Ascending aorta (tissue), 2 donors: Measurements from ENCODE around the gene FBRSL1. TPM values are rescaled to one million over a fixed set of nuclear protein-coding genes. Genes with fewer than 3 reads are reported as not detected.

Source experiments
- DNase-seq, 2 donors: peaks; one replicate each; pipeline ENCODE4 v3.0.0-alpha.2; 2019; ENCODE audit warnings: low spot score in 2 of 2
- H3K27ac ChIP-seq, 2 donors: fragments of 200-600 bp; sonication (generic); one replicate each; pipeline ENCODE4 v1.5.1; 2016 to 2017; ENCODE audit warnings: mild to moderate bottlenecking in 1 of 2
- H3K27me3 ChIP-seq: fragments of 200-600 bp; sonication (generic); one replicate; pipeline ENCODE4 v1.5.1; 2017
- H3K36me3 ChIP-seq, 2 donors: fragments of 200-600 bp; sonication (generic); one replicate each; pipeline ENCODE4 v1.5.1; 2016
- H3K4me1 ChIP-seq, 2 donors: fragments of 200-600 bp; sonication (generic); one replicate each; pipeline ENCODE4 v1.5.1; 2016 to 2017; ENCODE audit warnings: mild to moderate bottlenecking in 1 of 2
- H3K4me3 ChIP-seq, 2 donors: fragments of 200-600 bp; sonication (generic); one replicate each; pipeline ENCODE4 v1.5.1; 2016 to 2017; ENCODE audit warnings: mild to moderate bottlenecking in 1 of 2
- H3K9me3 ChIP-seq, 2 donors: fragments of 200-600 bp; sonication (generic); one replicate each; pipeline ENCODE4 v1.5.1; 2016
- CTCF ChIP-seq, 3 experiments: fragments of 200-600 bp in 2 of 3; fragments of 450-650 bp in 1 of 3; sonication (generic) in 2 of 3; IDR thresholded peaks; one replicate each; pipeline ENCODE4 v1.5.1; 2016 to 2019; ENCODE audit warnings: antibody characterized with exemption in 3 of 3, mild to moderate bottlenecking in 1 of 3, moderate library complexity in 1 of 3
- intact Hi-C: fragments of 100-400 bp; cut with DNase I; formaldehyde crosslinking; loops from one replicate; pipeline ENCODE4 v1.15.1; 2023
- total RNA-seq: library from RNA; depleted of rRNA; stranded (reverse); fragments of >200 nt; gene quantifications from one replicate; pipeline ENCODE4 v1.1.0, GENCODE V29; 2016

FBRSL1 gene
- total RNA-seq, 1 donor from 2014 or later: 40.7 TPM

GRCh38 chr12:132545164-132545953 lies 55.4 kb downstream of the FBRSL1 start:
- no peak for TF ChIP-seq CTCF (IDR thresholded peaks at IDR 0.05)
- H3K4me3 ChIP-seq: no peak overlapping the region
- no peaks in the 10 kb centered on the region for H3K4me1 ChIP-seq
- peaks cover 11 to 13% of the 10 kb centered on the region in 2 donors for H3K36me3 ChIP-seq
- no peak overlapping the region for H3K27ac ChIP-seq
- no peaks in the 10 kb centered on the region for H3K27me3 ChIP-seq
- DNase-seq: no peak
- H3K9me3 ChIP-seq: no peaks in the 10 kb centered on the region
- intact Hi-C loops: no loop called here

GRCh38 chr12:132545955-132546354 lies 56.0 kb downstream of the FBRSL1 start:
- no peaks in the 10 kb centered on the region for H3K4me1 ChIP-seq
- no peak overlapping the region for H3K27ac ChIP-seq
- H3K27me3 ChIP-seq: no peaks in the 10 kb centered on the region
- H3K36me3 ChIP-seq: peaks cover 11 to 13% of the 10 kb centered on the region in 2 donors
- intact Hi-C loops: no loop called here
- no peak for TF ChIP-seq CTCF (IDR thresholded peaks at IDR 0.05)
- H3K9me3 ChIP-seq: no peaks in the 10 kb centered on the region
- H3K4me3 ChIP-seq: no peak overlapping the region
- DNase-seq: no peak

GRCh38 chr12:132546647-132547046 lies 56.7 kb downstream of the FBRSL1 start:
- Histone ChIP-seq H3K27ac (no peak overlapping the region), H3K4me1 (no peaks in the 10 kb centered on the region), H3K9me3 (no peaks in the 10 kb centered on the region), H3K36me3 (peaks cover 11 to 14% of the 10 kb centered on the region in 2 donors), H3K27me3 (no peaks in the 10 kb centered on the region), H3K4me3 (no peak overlapping the region)
- intact Hi-C loops: no loop called here
- no peak for TF ChIP-seq CTCF (IDR thresholded peaks at IDR 0.05)
- DNase-seq: no peak

GRCh38 chr12:132547205-132547740 lies 57.3 kb downstream of the FBRSL1 start:
- Histone ChIP-seq H3K9me3 (no peaks in the 10 kb centered on the region), H3K4me3 (no peak overlapping the region), H3K27ac (no peak overlapping the region), H3K4me1 (no peaks in the 10 kb centered on the region), H3K36me3 (peaks cover 11 to 19% of the 10 kb centered on the region in 2 donors), H3K27me3 (no peaks in the 10 kb centered on the region)
- no peak for DNase-seq
- no peak for TF ChIP-seq CTCF (IDR thresholded peaks at IDR 0.05)
- intact Hi-C loops: no loop called here

- TF ChIP-seq CTCF (IDR thresholded peaks at IDR 0.05): no peak
- H3K4me3 ChIP-seq: no peak overlapping the region
- no peak for DNase-seq
- peaks cover 16 to 28% of the 10 kb centered on the region in 2 donors for H3K36me3 ChIP-seq
- intact Hi-C loops: no loop called here
- H3K27me3 ChIP-seq: no peaks in the 10 kb centered on the region
- H3K4me1 ChIP-seq: no peaks in the 10 kb centered on the region
- no peak overlapping the region for H3K27ac ChIP-seq
- no peaks in the 10 kb centered on the region for H3K9me3 ChIP-seq
Measured at GRCh38 chr12:132548430-132549058, 58.6 kb downstream of the FBRSL1 start.
